G401.6 (cell line): ENCODE data around the gene TEX50.
"Not testable (repeated sequence)": the region's sequence is repeated elsewhere in the genome, so short reads cannot be mapped to it uniquely, and the experiment has no call there.

ENCODE experiments used
- FAIRE-seq: peaks from 2 replicates; lab custom pipeline; 2012; peaks lifted over from hg19 to GRCh38; lab: Jason Lieb, UNC

Gene TEX50

DNA sequence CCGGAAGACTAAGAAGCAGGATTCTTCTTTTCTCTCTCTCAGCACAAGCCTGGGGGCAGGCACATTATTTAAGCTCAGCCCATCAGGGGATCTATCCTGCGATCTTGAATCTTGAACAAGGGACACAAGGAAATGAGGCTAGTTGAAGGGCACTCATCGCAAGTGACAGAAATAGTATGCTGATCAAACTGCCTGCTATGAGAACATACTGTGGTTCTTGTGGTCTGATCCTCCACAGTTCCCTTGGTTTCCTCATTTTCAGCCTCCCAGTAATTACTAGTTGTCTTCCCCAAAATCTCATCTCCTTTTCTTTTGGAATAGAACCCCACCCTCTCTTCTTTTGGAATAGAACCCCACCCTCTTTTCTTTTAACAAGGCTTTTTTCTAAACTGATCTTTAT lies 28.0 kb downstream of the TEX50 start:
- no peak for FAIRE-seq

DNA sequence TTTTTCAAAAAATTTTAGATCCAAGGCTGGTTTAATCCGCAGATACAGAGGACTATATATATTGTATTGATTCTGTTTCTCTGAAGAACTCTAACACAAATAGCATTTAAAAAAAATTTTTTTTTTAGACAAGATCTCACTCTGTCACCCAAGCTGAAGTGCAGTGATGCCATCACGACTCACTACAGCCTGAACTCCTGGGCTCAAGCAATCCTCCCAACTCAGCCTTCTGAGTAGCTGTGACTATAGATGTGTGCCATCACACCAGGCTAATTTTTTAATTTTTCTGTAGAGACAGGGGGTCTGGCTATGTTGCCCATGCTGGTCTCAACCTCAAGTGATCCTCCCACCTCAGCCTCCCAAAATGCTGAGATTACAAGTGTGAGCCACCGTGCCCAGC lies 31.5 kb downstream of the TEX50 start:
- FAIRE-seq = no peak

DNA sequence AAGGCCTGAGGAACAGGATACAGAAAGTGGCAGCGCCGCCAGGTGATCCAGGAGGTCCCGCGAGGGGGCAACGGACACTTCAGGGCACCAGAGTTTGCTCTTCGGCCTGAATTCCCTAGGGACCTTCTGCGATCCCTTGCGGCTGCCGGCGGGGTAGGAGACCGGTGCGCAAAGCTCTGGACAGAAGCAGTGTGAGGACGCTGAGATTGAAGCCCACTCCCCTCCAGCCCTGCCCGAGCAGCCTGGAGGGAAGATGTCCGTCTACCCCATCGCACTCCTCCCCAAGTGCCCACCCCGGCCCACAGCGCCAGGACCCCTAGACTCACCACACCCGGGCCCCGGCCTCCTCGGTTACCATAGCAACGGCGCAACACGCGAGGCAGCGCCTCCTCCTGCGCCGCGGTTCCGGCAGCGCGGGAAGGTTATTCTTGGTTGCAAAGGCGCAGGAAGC lies 34.4 kb downstream of the TEX50 start, which contains the start of gene ANKRD45:
TSS of gene ANKRD45 (minus strand) at position 361 of the 451 bp plus-strand sequence. CDS start 10,433 bp downstream, outside the sequence.
- no peak for FAIRE-seq

DNA sequence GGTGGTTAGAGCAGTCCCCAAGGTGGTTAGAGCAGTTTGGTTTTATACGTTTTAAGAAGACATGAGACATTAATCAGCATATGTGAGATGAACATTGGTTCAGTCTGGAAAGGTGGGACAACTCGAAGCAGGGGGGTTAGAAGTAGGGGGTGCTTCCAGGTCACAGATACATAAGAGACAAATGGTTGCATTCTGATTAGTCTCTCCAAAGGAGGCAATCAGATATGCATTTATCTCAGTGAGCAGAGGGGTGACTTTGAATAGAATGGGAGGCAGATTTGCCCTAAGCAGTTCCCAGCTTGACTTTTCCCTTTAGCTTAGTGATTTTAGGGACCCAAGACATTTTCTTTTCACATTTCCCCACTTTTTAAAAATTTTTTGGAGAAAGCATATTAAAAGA lies 39.4 kb downstream of the TEX50 start:
- FAIRE-seq = not testable (repeated sequence)

DNA sequence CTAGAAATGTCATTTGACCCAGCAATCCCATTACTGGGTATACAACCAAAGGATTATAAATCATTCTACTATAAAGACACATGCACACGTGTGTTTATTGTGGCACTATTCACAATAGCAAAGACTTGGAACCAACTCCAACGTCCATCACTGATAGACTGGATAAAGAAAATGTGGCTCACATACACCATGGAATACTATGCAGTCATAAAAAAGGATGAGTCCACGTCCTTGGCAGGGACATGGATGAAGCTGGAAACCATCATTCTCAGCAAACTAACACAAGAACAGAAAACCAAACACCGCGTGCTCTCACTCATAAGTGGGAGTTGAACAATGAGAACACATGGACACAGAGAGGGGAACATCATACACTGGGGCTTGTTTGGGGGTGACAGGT lies 45.0 kb downstream of the TEX50 start:
- not testable (repeated sequence) for FAIRE-seq

DNA sequence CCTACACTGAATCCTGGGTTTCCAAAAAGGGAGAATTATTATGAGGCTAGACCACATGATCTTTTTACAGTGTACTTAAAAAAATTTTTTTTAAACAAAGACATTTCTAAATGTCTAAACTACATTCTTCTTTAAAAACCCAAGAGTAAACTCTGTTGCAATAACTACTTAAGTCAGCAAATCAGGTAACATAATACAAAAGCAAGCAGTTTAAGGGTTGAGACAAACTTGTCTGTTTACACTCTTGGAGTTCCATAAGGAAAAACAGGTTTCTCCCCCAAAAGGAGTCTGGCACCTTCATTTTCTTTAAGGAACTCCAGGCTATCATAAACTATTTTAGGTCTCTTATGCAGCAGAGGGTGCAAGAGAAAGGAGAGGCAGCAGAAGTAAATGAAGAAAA lies 47.0 kb downstream of the TEX50 start:
- FAIRE-seq = no peak

DNA sequence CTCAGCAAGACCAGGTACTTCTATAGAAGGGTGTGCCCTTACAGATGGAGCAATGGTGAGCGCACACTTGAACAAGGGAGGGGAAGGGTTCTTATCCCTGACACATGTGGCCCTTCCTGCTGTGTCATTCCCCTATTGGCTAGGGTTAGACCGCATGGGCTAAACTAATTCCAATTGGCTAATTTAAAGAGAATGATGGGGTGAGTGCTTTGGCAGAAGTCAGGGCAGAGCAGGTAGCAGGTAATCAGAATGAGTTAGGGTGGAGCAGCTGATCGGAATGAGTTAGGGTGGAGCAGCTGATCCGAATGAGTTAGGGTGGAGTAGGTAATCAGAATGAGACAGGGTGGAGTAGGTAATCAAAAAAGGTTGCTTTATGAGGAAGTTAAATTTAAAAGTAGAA lies 48.7 kb downstream of the TEX50 start:
- FAIRE-seq = not testable (repeated sequence)

DNA sequence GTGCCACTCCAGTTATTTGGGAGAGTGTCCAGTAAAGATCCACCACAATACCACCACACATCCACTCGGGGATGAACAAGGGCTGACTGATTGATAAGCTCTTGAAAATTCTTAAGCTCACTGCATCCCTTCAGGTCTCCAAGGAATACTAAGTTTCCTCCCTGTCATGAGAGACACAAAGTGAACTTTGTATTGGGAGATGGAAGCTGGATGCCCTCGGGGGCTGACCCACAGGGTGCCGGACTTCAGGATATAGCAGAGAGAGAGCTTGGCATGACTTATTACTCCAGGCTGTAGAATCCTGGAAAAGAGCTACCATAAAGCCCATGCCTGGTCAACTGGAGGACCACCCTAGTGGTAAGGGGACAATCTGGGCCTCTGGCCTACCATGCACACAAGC lies 50.0 kb downstream of the TEX50 start:
- not testable (repeated sequence) for FAIRE-seq
